Endothelial cell of umbilical vein (primary cell): ENCODE measurements around the gene ZBTB7C. TPM values are rescaled to one million over a fixed set of nuclear protein-coding genes. Genes with fewer than 3 reads are reported as not detected.

ENCODE experiments used
- BruUV-seq: library from RNA; stranded (reverse); fragments of 400-500 nt; replicated peaks from 2 replicates; lab custom pipeline; 2021; lab: Mats Ljungman, UMichigan
- CTCF ChIA-PET: fragments of 300-600, 350-600 bp; sonication (Branson Sonifier 250); formaldehyde crosslinking; loops from one replicate; lab custom pipeline; 2021; ENCODE audit warnings: antibody characterized with exemption, inconsistent platforms; lab: Charles Lee
- POLR2A ChIA-PET: fragments of 300-600, 350-600 bp; sonication (Branson Sonifier 250); formaldehyde crosslinking; loops from one replicate; lab custom pipeline; 2021; ENCODE audit warnings: antibody characterized with exemption, inconsistent platforms; lab: Charles Lee
- DNase-seq: peaks from one replicate; pipeline ENCODE4 v3.0.0-alpha.2; 2011; ENCODE audit warnings: low read depth, low spot score
- FAIRE-seq: peaks from 2 replicates; lab custom pipeline; 2011; peaks lifted over from hg19 to GRCh38; lab: Jason Lieb, UNC
- H2AFZ ChIP-seq: 2 replicates; pipeline ENCODE4 v1.6.0; 2012; ENCODE audit warnings: low read depth, low read length, control low read depth, inconsistent platforms
- H3K27ac ChIP-seq: 2 replicates; pipeline ENCODE4 v1.5.1; 2011; ENCODE audit warnings: low read depth, mild to moderate bottlenecking, control low read depth, low read length, moderate library complexity; ENCODE audit not compliant: insufficient read depth
- H3K27me3 ChIP-seq, 2 experiments: 2 replicates each; pipeline versions ENCODE4 v1.6.0 to v1.6.1; 2011; ENCODE audit warnings: low read length in 2 of 2, mixed read lengths in 1 of 2; ENCODE audit not compliant: control insufficient read depth in 2 of 2, insufficient read depth in 2 of 2
- H3K36me3 ChIP-seq, 2 experiments: 2 replicates in 1 of 2; 3 replicates in 1 of 2; pipeline ENCODE4 v1.5.1; 2011; ENCODE audit warnings: low read length in 2 of 2, mild to moderate bottlenecking in 1 of 2, moderate library complexity in 1 of 2; ENCODE audit not compliant: control insufficient read depth in 2 of 2, insufficient read depth in 2 of 2; ENCODE audit errors: extremely low read depth in 1 of 2
- H3K4me1 ChIP-seq: 3 replicates; pipeline ENCODE4 v1.5.1; 2011; ENCODE audit warnings: mild to moderate bottlenecking, low read length; ENCODE audit not compliant: control insufficient read depth, insufficient read depth; ENCODE audit errors: extremely low read depth
- H3K4me2 ChIP-seq: 2 replicates; pipeline ENCODE4 v1.6.1; 2011; ENCODE audit warnings: low read length, control low read depth, mixed read lengths; ENCODE audit not compliant: insufficient read depth
- H3K4me3 ChIP-seq, 3 experiments: fragments of 200-600 bp in 1 of 3; sonication (generic), shearing (Covaris generic) in 1 of 3; replicated peaks in 1 of 3; 2 replicates each; pipeline ENCODE4 v1.5.1; 2011 to 2016; ENCODE audit warnings: control low read depth in 3 of 3, low read length in 3 of 3, mild to moderate bottlenecking in 2 of 3, inconsistent platforms in 1 of 3, low read depth in 1 of 3, moderate library complexity in 1 of 3; ENCODE audit not compliant: insufficient read depth in 1 of 3
- H3K79me2 ChIP-seq: 2 replicates; pipeline ENCODE4 v1.6.0; 2012; ENCODE audit warnings: low read length, inconsistent platforms; ENCODE audit not compliant: control insufficient read depth, insufficient read depth
- H3K9ac ChIP-seq: replicated peaks from 2 replicates; pipeline ENCODE3; 2011; ENCODE audit warnings: low read length, control low read depth; ENCODE audit not compliant: insufficient read depth; ENCODE audit errors: extremely low read depth
- H3K9me1 ChIP-seq: replicated peaks from 3 replicates; pipeline ENCODE4 v1.6.0; 2011; ENCODE audit warnings: mild to moderate bottlenecking, low read length; ENCODE audit not compliant: control insufficient read depth, insufficient read depth; ENCODE audit errors: extremely low read depth
- H3K9me3 ChIP-seq: replicated peaks from 2 replicates; pipeline ENCODE4 v1.5.1; 2012; ENCODE audit warnings: low read length, inconsistent platforms; ENCODE audit not compliant: control insufficient read depth, insufficient read depth
- H4K20me1 ChIP-seq: replicated peaks from 2 replicates; pipeline ENCODE3; 2011; ENCODE audit warnings: mild to moderate bottlenecking, low read length; ENCODE audit not compliant: control insufficient read depth, insufficient read depth; ENCODE audit errors: extremely low read depth
- EZH2 ChIP-seq: IDR thresholded peaks from 2 replicates; pipeline ENCODE4 v1.6.1; 2012; ENCODE audit warnings: borderline replicate concordance, low read depth, mild to moderate bottlenecking, moderate library complexity, low read length, inconsistent platforms; ENCODE audit not compliant: severe bottlenecking
- FOS ChIP-seq: IDR thresholded peaks from 2 replicates; pipeline ENCODE4 v1.6.1; 2011; ENCODE audit warnings: mild to moderate bottlenecking, low read length, moderate library complexity, borderline replicate concordance; ENCODE audit not compliant: insufficient read depth
- GATA2 ChIP-seq: IDR thresholded peaks from 2 replicates; pipeline ENCODE4 v1.7.0; 2011; ENCODE audit warnings: low read depth, mild to moderate bottlenecking, moderate library complexity, mixed read lengths, low read length; ENCODE audit not compliant: insufficient read length, insufficient read depth
- JUN ChIP-seq: IDR thresholded peaks from 2 replicates; pipeline ENCODE4 v1.6.1; 2011; ENCODE audit warnings: borderline replicate concordance, low read depth; ENCODE audit not compliant: insufficient read length, insufficient read depth
- MYC ChIP-seq: IDR thresholded peaks from one replicate; pipeline ENCODE4 v1.6.1; 2011; ENCODE audit warnings: mild to moderate bottlenecking, low read depth, low read length
- POLR2A ChIP-seq: IDR thresholded peaks from 2 replicates; pipeline ENCODE4 v1.6.1; 2012; ENCODE audit warnings: low read depth, mild to moderate bottlenecking, control low read depth, low read length
- POLR2AphosphoS5 ChIP-seq: IDR thresholded peaks from 2 replicates; pipeline ENCODE4 v1.6.1; 2012; ENCODE audit warnings: low read depth, mild to moderate bottlenecking, control low read depth, low read length, moderate library complexity; ENCODE audit not compliant: insufficient read depth
- dilution Hi-C: fragments of 300-500 bp; cut with MboI; formaldehyde crosslinking; loops from one replicate; pipeline ENCODE4 v1.15.0; 2019; ENCODE audit warnings: low sequenced_read_pairs; ENCODE audit not compliant: extremely low pct_ligation_motif_present
- intact Hi-C: fragments of 100-400 bp; cut with micrococcal nuclease; formaldehyde crosslinking; loops from one replicate; pipeline ENCODE4 v1.10.0; 2022
- polyA plus RNA-seq, 4 experiments: library from polyadenylated mRNA; depleted of rRNA in 3 of 4; stranded (reverse) in 3 of 4; unstranded in 1 of 4; fragments of >200 nt; gene quantifications; 2 replicates each; pipeline versions ENCODE4 v1.2.1 to v1.2.3, GENCODE V29; 2011 to 2012; ENCODE audit warnings: missing spikeins in 1 of 4
- total RNA-seq: library from RNA; stranded (reverse); gene quantifications from 2 replicates; pipeline ENCODE4 v1.2.3, GENCODE V29; 2021
- TF ChIP-seq, protein P1 (sequence below), 2 donors: IDR thresholded peaks; 1 replicate in 1 of 2; 2 replicates in 1 of 2; pipeline ENCODE4 v1.5.1; 2011; ENCODE audit warnings: low read length in 2 of 2, mild to moderate bottlenecking in 2 of 2, moderate library complexity in 2 of 2, control low read depth in 1 of 2, inconsistent platforms in 1 of 2, low read depth in 1 of 2; ENCODE audit not compliant: insufficient read depth in 1 of 2; ENCODE audit errors: extremely low read depth in 1 of 2
- TF ChIP-seq, protein P2 (sequence below): IDR thresholded peaks from 2 replicates; pipeline ENCODE4 v1.6.1; 2011; ENCODE audit not compliant: insufficient read depth, insufficient read length

Gene ZBTB7C
- total and polyA plus RNA-seq, 2 donors (not counting 3 experiments of a cell fraction or from before 2014, with no cell fraction given) = not detected

DNA sequence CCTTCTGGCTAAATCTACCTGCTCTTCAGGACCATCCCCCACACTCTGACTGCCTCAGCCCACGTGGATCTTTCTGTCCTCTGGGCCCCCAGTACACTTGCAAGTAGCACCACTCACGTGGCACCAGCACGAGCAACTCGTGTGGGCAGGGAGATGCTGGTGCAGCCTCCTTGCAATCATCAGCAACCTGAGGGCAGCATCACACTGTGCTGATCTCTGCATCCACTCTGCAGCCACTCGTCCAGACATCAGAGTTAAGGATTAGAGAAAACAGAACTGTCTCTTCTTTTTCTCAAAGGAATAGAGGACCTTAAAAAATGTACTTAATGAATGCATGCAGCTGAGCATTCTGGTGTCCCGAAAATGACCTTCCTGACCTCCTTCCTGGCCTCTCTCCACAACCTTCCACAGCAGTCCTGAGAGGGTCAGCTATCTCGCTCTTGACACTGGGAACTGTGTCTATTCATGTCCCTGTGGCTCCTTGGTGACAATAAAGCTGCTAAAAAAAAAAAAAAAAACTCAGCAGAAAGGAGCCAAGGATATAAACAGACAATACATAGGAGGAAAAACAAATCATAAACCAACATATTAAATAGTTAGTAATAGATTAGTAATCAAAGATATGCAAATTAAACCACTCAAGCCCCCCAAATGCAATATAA lies 145.9 kb downstream of the ZBTB7C start:
- dilution Hi-C loops = no loop called here
- H3K27ac ChIP-seq = no peak overlapping the region
- POLR2A ChIA-PET = no interaction called here
- H4K20me1 ChIP-seq = no peaks in the 10 kb centered on the region
- intact Hi-C loops = no loop called here
- no peak overlapping the region for H3K4me2 ChIP-seq
- H3K27me3 ChIP-seq = no peaks in the 10 kb centered on the region
- no peaks in the 10 kb centered on the region for H3K9me1 ChIP-seq
- no peak for TF ChIP-seq FOS
- no peak for TF ChIP-seq MYC
- TF ChIP-seq, protein P1, sequence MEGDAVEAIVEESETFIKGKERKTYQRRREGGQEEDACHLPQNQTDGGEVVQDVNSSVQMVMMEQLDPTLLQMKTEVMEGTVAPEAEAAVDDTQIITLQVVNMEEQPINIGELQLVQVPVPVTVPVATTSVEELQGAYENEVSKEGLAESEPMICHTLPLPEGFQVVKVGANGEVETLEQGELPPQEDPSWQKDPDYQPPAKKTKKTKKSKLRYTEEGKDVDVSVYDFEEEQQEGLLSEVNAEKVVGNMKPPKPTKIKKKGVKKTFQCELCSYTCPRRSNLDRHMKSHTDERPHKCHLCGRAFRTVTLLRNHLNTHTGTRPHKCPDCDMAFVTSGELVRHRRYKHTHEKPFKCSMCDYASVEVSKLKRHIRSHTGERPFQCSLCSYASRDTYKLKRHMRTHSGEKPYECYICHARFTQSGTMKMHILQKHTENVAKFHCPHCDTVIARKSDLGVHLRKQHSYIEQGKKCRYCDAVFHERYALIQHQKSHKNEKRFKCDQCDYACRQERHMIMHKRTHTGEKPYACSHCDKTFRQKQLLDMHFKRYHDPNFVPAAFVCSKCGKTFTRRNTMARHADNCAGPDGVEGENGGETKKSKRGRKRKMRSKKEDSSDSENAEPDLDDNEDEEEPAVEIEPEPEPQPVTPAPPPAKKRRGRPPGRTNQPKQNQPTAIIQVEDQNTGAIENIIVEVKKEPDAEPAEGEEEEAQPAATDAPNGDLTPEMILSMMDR (IDR thresholded peaks at IDR 0.05; ENCODE audit: extremely low read depth in 1 of 2, insufficient read depth in 1 of 2, low read depth in 1 of 2, low read length in 2 of 2) = no peak
- no peak for TF ChIP-seq POLR2AphosphoS5
- TF ChIP-seq EZH2 = no peak
- no peak for TF ChIP-seq POLR2A
- TF ChIP-seq, protein P2, sequence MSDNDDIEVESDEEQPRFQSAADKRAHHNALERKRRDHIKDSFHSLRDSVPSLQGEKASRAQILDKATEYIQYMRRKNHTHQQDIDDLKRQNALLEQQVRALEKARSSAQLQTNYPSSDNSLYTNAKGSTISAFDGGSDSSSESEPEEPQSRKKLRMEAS = no peak
- TF ChIP-seq JUN = no peak
- no peak for TF ChIP-seq GATA2
- no peak overlapping the region for H3K9ac ChIP-seq
- no peaks in the 10 kb centered on the region for H3K36me3 ChIP-seq
- no peak overlapping the region for H2AFZ ChIP-seq
- no peaks in the 10 kb centered on the region for H3K79me2 ChIP-seq
- no peak overlapping the region for H3K4me3 ChIP-seq
- H3K9me3 ChIP-seq = no peaks in the 10 kb centered on the region
- no TSS peak for BruUV-seq
- CTCF ChIA-PET = no interaction called here
- DNase-seq (no peak), FAIRE-seq (no peak)
- H3K4me1 ChIP-seq = no peaks in the 10 kb centered on the region
